HepG2 (cell line): ENCODE results near the gene SEPHS1. TPM values are rescaled to one million over a fixed set of nuclear protein-coding genes. Genes with fewer than 3 reads are reported as not detected.

Source experiments
- ATAC-seq: fragments of 200-7000 bp; cut with Tn5 transposase; 3 replicates; pipeline ENCODE4 v1.9.1; 2020; ENCODE audit warnings: mild to moderate bottlenecking, moderate library complexity
- BruUV-seq: library from RNA; stranded (reverse); fragments of 400-500 nt; replicated peaks from 2 replicates; lab custom pipeline; 2021; lab: Mats Ljungman, UMichigan
- CTCF ChIA-PET: fragments of 300-600 bp; formaldehyde crosslinking; extraction: SDS; loops from one replicate; lab custom pipeline; 2021; ENCODE audit warnings: low total read pairs, inconsistent platforms, low intra/inter-chr PET ratio; lab: Yijun Ruan, JAX
- POLR2A ChIA-PET: fragments of 350-600 bp; sonication (Branson Sonifier 250); formaldehyde crosslinking; loops from one replicate; lab custom pipeline; 2020; ENCODE audit warnings: antibody characterized with exemption, inconsistent platforms; lab: Yijun Ruan, JAX
- DNase-seq: peaks from one replicate; pipeline ENCODE4 v3.0.0-alpha.2; 2015; ENCODE audit warnings: low spot score
- FAIRE-seq: peaks from 3 replicates; lab custom pipeline; 2011; peaks lifted over from hg19 to GRCh38; lab: Jason Lieb, UNC
- H2AFZ ChIP-seq: one replicate; pipeline ENCODE4 v1.6.1; 2011; ENCODE audit warnings: low read length, inconsistent platforms
- H3K27ac ChIP-seq: fragments of 300-600 bp; 3 replicates; pipeline ENCODE4 v1.8.0; 2011; ENCODE audit warnings: mixed run types, mild to moderate bottlenecking, mixed read lengths, low read length, inconsistent platforms; ENCODE audit not compliant: insufficient read depth; ENCODE audit errors: extremely low read length
- H3K27me3 ChIP-seq, 2 experiments: fragments of 200-600 bp in 1 of 2; 2 replicates in 1 of 2; 3 replicates in 1 of 2; pipeline versions ENCODE4 v1.6.0 to v1.8.0; 2011; ENCODE audit warnings: low read length in 2 of 2, mild to moderate bottlenecking in 2 of 2, moderate library complexity in 2 of 2, inconsistent platforms in 1 of 2; ENCODE audit not compliant: insufficient read depth in 2 of 2, control insufficient read depth in 1 of 2
- H3K36me3 ChIP-seq, 2 experiments: fragments of 200-600 bp in 1 of 2; replicated peaks in 1 of 2; 2 replicates in 1 of 2; 3 replicates in 1 of 2; pipeline versions ENCODE4 v1.5.1 to v1.8.0; 2011; ENCODE audit warnings: low read length in 2 of 2, inconsistent platforms in 1 of 2; ENCODE audit not compliant: insufficient read depth in 2 of 2, control insufficient read depth in 1 of 2
- H3K4me1 ChIP-seq: 2 replicates; pipeline ENCODE4 v1.5.1; 2012; ENCODE audit warnings: low read length, inconsistent platforms; ENCODE audit not compliant: insufficient read depth
- H3K4me2 ChIP-seq: 2 replicates; pipeline ENCODE4 v1.6.0; 2011; ENCODE audit warnings: low read depth, low read length, inconsistent platforms
- H3K4me3 ChIP-seq, 3 experiments: fragments of 200-600 bp in 1 of 3; sonication (generic), shearing (Covaris generic) in 1 of 3; replicated peaks in 1 of 3; 2 replicates each; pipeline ENCODE4 v1.5.1; 2011 to 2016; ENCODE audit warnings: low read length in 3 of 3, inconsistent platforms in 2 of 3, low read depth in 2 of 3, mild to moderate bottlenecking in 2 of 3, control low read depth in 1 of 3, mixed read lengths in 1 of 3; ENCODE audit not compliant: insufficient read depth in 1 of 3
- H3K79me2 ChIP-seq: one replicate; pipeline ENCODE4 v1.6.1; 2011; ENCODE audit warnings: low read length, inconsistent platforms; ENCODE audit not compliant: insufficient read depth
- H3K9ac ChIP-seq: 2 replicates; pipeline ENCODE4 v1.6.0; 2011; ENCODE audit warnings: mild to moderate bottlenecking, low read depth, low read length, inconsistent platforms; ENCODE audit not compliant: insufficient read depth
- H3K9me3 ChIP-seq: 2 replicates; pipeline ENCODE4 v1.5.1; 2012; ENCODE audit warnings: mild to moderate bottlenecking, low read length
- H4K20me1 ChIP-seq: 2 replicates; pipeline ENCODE4 v1.6.0; 2011; ENCODE audit warnings: inconsistent platforms, mild to moderate bottlenecking, low read length, moderate library complexity; ENCODE audit not compliant: insufficient read depth
- SMAD9 ChIP-seq: sonication (generic); formaldehyde crosslinking; IDR thresholded peaks from 2 replicates; pipeline ENCODE4 v1.5.1; 2020; ENCODE audit warnings: mild to moderate bottlenecking, missing genetic modification reagents
- TBL1XR1 ChIP-seq: fragments of 150-350 bp; IDR thresholded peaks from 2 replicates; pipeline ENCODE4 v1.6.1; 2014; ENCODE audit warnings: borderline replicate concordance, low read length; ENCODE audit not compliant: partially characterized antibody
- ZBTB4 ChIP-seq: sonication (generic); formaldehyde crosslinking; IDR thresholded peaks from 2 replicates; pipeline ENCODE4 v1.4.0; 2020; ENCODE audit warnings: missing genetic modification reagents, mild to moderate bottlenecking, borderline replicate concordance
- ZNF225 ChIP-seq: sonication (generic); formaldehyde crosslinking; IDR thresholded peaks from 2 replicates; pipeline ENCODE4 v1.4.0; 2020; ENCODE audit warnings: mild to moderate bottlenecking, missing genetic modification reagents
- ZNF292 ChIP-seq: sonication (generic); formaldehyde crosslinking; IDR thresholded peaks from 2 replicates; pipeline ENCODE4 v1.8.1; 2022; ENCODE audit warnings: mild to moderate bottlenecking, low read depth, missing genetic modification reagents, borderline replicate concordance
- WGBS: methylation state at CpG from one replicate; pipeline ENCODE4 v1.1.6; 2017; ENCODE audit warnings: low lambda C conversion rate; 5-methylcytosine and 5-hydroxymethylcytosine counted together
- in situ Hi-C: cut with HindIII; loops from 2 replicates; pipeline ENCODE4 v1.10.0; 2017; ENCODE audit warnings: low pct_unique_long_range_greater_than_20kb; ENCODE audit not compliant: extremely low pct_ligation_motif_present
- intact Hi-C: fragments of 100-400 bp; cut with micrococcal nuclease; formaldehyde crosslinking; loops from one replicate; pipeline ENCODE4 v1.10.0; 2022; ENCODE audit not compliant: unreplicated experiment
- polyA plus RNA-seq, 8 experiments: library from polyadenylated mRNA; depleted of rRNA in 3 of 8; stranded (reverse) in 7 of 8; unstranded in 1 of 8; fragments of >200 nt; fragmentation: Illumina TruSeq in 4 of 8; extraction: Trizol in 4 of 8; gene quantifications; 2 replicates each; pipeline versions ENCODE4 v1.2.1 to v1.2.3, GENCODE V29; 2011 to 2016; ENCODE audit warnings: low read depth in 4 of 8, missing spikeins in 1 of 8, mixed read lengths in 1 of 8; ENCODE audit not compliant: insufficient read depth in 1 of 8
- total RNA-seq, 5 experiments: library from RNA; depleted of rRNA; stranded (reverse); fragments of >200 nt; fragmentation: Illumina TruSeq; extraction: Trizol; gene quantifications; 2 replicates each; pipeline ENCODE4 v1.2.3, GENCODE V29; 2016; ENCODE audit warnings: low read depth in 1 of 5
- TF ChIP-seq, protein P1 (sequence below), 2 experiments: fragments of 450-650 bp in 1 of 2; sonication (generic) in 1 of 2; formaldehyde crosslinking; IDR thresholded peaks; 2 replicates each; pipeline versions ENCODE4 v1.5.0 to v1.8.0; 2020 to 2022; ENCODE audit warnings: mild to moderate bottlenecking in 1 of 2, missing genetic modification reagents in 1 of 2
- TF ChIP-seq, protein P2 (sequence below): sonication (generic); formaldehyde crosslinking; IDR thresholded peaks from 2 replicates; pipeline ENCODE4 v1.4.0; 2020; ENCODE audit warnings: missing genetic modification reagents

The SEPHS1 gene
- total and polyA plus RNA-seq, 2 of the 13 experiments (the other 11 are each of a cell fraction or from before 2014, with no cell fraction given), result 57.8 to 61.5 TPM

GRCh38 chr10:13328126-13328525, 20.0 kb downstream of the SEPHS1 start:
- Histone ChIP-seq H3K4me2 (no peak overlapping the region), H3K27me3 (no peaks in the 10 kb centered on the region), H2AFZ (no peak overlapping the region), H3K9me3 (no peaks in the 10 kb centered on the region), H4K20me1 (no peaks in the 10 kb centered on the region), H3K9ac (no peak overlapping the region), H3K4me3 (no peak overlapping the region), H3K36me3 (peaks cover 21 to 65% of the 10 kb centered on the region in 2 experiments), H3K27ac (no peak overlapping the region), H3K79me2 (no peaks in the 10 kb centered on the region), H3K4me1 (no peaks in the 10 kb centered on the region)
- ChIA-PET CTCF (no interaction called here), POLR2A (no interaction called here)
- WGBS, result 99% methylated on average over 5 of the region's 5 CpGs
- DNase-seq (no peak), FAIRE-seq (no peak), ATAC-seq (no peak)
- in situ Hi-C loops, result no loop called here
- intact Hi-C loops, result no loop called here
- no peak for TF ChIP-seq ZBTB4 (CRISPR knock-in tag)
- TF ChIP-seq, protein P1, sequence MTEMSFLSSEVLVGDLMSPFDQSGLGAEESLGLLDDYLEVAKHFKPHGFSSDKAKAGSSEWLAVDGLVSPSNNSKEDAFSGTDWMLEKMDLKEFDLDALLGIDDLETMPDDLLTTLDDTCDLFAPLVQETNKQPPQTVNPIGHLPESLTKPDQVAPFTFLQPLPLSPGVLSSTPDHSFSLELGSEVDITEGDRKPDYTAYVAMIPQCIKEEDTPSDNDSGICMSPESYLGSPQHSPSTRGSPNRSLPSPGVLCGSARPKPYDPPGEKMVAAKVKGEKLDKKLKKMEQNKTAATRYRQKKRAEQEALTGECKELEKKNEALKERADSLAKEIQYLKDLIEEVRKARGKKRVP (CRISPR knock-in tag; IDR thresholded peaks at IDR 0.05), result no peak
- no peak for TF ChIP-seq ZNF225 (CRISPR knock-in tag)
- TF ChIP-seq, protein P2, sequence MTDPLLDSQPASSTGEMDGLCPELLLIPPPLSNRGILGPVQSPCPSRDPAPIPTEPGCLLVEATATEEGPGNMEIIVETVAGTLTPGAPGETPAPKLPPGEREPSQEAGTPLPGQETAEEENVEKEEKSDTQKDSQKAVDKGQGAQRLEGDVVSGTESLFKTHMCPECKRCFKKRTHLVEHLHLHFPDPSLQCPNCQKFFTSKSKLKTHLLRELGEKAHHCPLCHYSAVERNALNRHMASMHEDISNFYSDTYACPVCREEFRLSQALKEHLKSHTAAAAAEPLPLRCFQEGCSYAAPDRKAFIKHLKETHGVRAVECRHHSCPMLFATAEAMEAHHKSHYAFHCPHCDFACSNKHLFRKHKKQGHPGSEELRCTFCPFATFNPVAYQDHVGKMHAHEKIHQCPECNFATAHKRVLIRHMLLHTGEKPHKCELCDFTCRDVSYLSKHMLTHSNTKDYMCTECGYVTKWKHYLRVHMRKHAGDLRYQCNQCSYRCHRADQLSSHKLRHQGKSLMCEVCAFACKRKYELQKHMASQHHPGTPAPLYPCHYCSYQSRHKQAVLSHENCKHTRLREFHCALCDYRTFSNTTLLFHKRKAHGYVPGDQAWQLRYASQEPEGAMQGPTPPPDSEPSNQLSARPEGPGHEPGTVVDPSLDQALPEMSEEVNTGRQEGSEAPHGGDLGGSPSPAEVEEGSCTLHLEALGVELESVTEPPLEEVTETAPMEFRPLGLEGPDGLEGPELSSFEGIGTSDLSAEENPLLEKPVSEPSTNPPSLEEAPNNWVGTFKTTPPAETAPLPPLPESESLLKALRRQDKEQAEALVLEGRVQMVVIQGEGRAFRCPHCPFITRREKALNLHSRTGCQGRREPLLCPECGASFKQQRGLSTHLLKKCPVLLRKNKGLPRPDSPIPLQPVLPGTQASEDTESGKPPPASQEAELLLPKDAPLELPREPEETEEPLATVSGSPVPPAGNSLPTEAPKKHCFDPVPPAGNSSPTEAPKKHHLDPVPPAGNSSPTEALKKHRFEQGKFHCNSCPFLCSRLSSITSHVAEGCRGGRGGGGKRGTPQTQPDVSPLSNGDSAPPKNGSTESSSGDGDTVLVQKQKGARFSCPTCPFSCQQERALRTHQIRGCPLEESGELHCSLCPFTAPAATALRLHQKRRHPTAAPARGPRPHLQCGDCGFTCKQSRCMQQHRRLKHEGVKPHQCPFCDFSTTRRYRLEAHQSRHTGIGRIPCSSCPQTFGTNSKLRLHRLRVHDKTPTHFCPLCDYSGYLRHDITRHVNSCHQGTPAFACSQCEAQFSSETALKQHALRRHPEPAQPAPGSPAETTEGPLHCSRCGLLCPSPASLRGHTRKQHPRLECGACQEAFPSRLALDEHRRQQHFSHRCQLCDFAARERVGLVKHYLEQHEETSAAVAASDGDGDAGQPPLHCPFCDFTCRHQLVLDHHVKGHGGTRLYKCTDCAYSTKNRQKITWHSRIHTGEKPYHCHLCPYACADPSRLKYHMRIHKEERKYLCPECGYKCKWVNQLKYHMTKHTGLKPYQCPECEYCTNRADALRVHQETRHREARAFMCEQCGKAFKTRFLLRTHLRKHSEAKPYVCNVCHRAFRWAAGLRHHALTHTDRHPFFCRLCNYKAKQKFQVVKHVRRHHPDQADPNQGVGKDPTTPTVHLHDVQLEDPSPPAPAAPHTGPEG, result no peak
- TF ChIP-seq ZNF292, result no peak
- TF ChIP-seq SMAD9 (CRISPR knock-in tag), result no peak
- TF ChIP-seq TBL1XR1, result no peak
- BruUV-seq, result no TSS peak
